Measurements from ENCODE around the gene BHLHE23. TPM values are rescaled to one million over a fixed set of nuclear protein-coding genes. Genes with fewer than 3 reads are reported as not detected.

Gene BHLHE23
- total RNA-seq, 1 donor from 2014 or later = not detected

- Histone ChIP-seq H3K27ac (no peak overlapping the region), H3K4me3 (no peak overlapping the region), H3K36me3 (no peaks in the 10 kb centered on the region), H3K4me1 (no peaks in the 10 kb centered on the region), H3K9me3 (no peaks in the 10 kb centered on the region), H3K27me3 (no peaks in the 10 kb centered on the region)
- intact Hi-C loops (cut with DNase I) = no loop called here
- no peak for DNase-seq (ENCODE audit: extremely low spot score in 2 of 2)
- TF ChIP-seq POLR2A (IDR thresholded peaks at IDR 0.05) (no peak), POLR2AphosphoS5 (IDR thresholded peaks at IDR 0.05; ENCODE audit: insufficient read depth in 1 of 2, low read depth in 1 of 2) (no peak)
- TF ChIP-seq, protein P1, sequence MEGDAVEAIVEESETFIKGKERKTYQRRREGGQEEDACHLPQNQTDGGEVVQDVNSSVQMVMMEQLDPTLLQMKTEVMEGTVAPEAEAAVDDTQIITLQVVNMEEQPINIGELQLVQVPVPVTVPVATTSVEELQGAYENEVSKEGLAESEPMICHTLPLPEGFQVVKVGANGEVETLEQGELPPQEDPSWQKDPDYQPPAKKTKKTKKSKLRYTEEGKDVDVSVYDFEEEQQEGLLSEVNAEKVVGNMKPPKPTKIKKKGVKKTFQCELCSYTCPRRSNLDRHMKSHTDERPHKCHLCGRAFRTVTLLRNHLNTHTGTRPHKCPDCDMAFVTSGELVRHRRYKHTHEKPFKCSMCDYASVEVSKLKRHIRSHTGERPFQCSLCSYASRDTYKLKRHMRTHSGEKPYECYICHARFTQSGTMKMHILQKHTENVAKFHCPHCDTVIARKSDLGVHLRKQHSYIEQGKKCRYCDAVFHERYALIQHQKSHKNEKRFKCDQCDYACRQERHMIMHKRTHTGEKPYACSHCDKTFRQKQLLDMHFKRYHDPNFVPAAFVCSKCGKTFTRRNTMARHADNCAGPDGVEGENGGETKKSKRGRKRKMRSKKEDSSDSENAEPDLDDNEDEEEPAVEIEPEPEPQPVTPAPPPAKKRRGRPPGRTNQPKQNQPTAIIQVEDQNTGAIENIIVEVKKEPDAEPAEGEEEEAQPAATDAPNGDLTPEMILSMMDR (IDR thresholded peaks at IDR 0.05) = no peak
Measured at GRCh38 chr20:62997417-62998035, 9.2 kb downstream of the BHLHE23 start.

- Histone ChIP-seq H3K27me3 (no peaks in the 10 kb centered on the region), H3K9me3 (no peaks in the 10 kb centered on the region), H3K36me3 (no peaks in the 10 kb centered on the region), H3K4me1 (no peaks in the 10 kb centered on the region), H3K27ac (no peak overlapping the region), H3K4me3 (no peak overlapping the region)
- intact Hi-C loops (cut with DNase I) = no loop called here
- no peak for DNase-seq (ENCODE audit: extremely low spot score in 2 of 2)
- no peak for TF ChIP-seq POLR2AphosphoS5 (IDR thresholded peaks at IDR 0.05; ENCODE audit: insufficient read depth in 1 of 2, low read depth in 1 of 2)
- TF ChIP-seq POLR2A (IDR thresholded peaks at IDR 0.05) = no peak
- TF ChIP-seq, protein P1 (IDR thresholded peaks at IDR 0.05) = no peak
Measured at GRCh38 chr20:62996596-62996982, 10.2 kb downstream of the BHLHE23 start.

GRCh38 chr20:62995898-62996595, 10.7 kb downstream of the BHLHE23 start:
- intact Hi-C loops (cut with DNase I) = no loop called here
- Histone ChIP-seq H3K27ac (no peak overlapping the region), H3K4me1 (no peaks in the 10 kb centered on the region), H3K27me3 (no peaks in the 10 kb centered on the region), H3K36me3 (no peaks in the 10 kb centered on the region), H3K9me3 (no peaks in the 10 kb centered on the region), H3K4me3 (no peak overlapping the region)
- TF ChIP-seq, protein P1 (IDR thresholded peaks at IDR 0.05) = no peak
- no peak for DNase-seq (ENCODE audit: extremely low spot score in 2 of 2)

- Histone ChIP-seq H3K27me3 (no peaks in the 10 kb centered on the region), H3K4me1 (no peaks in the 10 kb centered on the region), H3K27ac (no peak overlapping the region), H3K4me3 (no peak overlapping the region), H3K9me3 (no peaks in the 10 kb centered on the region), H3K36me3 (no peaks in the 10 kb centered on the region)
- TF ChIP-seq, protein P1 (IDR thresholded peaks at IDR 0.05) = no peak
- no peak for TF ChIP-seq POLR2AphosphoS5 (IDR thresholded peaks at IDR 0.05; ENCODE audit: insufficient read depth in 1 of 2, low read depth in 1 of 2)
- TF ChIP-seq POLR2A (IDR thresholded peaks at IDR 0.05) = no peak
- intact Hi-C loops (cut with DNase I) = no loop called here
- no peak for DNase-seq (ENCODE audit: extremely low spot score in 2 of 2)
Measured at GRCh38 chr20:62995481-62995880, 11.3 kb downstream of the BHLHE23 start.

DNA sequence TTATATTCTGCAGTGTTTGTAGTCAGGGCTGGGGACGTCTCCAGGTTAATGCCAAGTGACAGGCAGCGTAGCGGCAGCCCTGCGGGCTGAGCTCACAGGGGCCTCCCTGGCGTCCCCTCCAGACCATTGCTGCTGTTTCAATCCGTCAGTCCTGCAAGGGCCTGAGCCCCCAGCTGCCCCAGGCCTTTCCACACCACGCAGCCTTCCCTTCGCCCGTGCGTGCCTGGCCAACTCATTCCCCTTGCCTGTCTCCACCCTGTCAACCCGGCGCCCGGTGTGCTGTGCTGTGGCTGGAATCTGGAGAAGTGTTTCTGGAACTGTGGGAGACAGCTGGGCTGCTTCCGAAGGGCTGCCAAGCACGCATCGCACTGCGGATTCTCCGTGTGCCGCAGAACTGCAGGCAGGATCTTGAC, 11.9 kb downstream of the BHLHE23 start:
- Histone ChIP-seq H3K9me3 (no peaks in the 10 kb centered on the region), H3K4me3 (no peak overlapping the region), H3K27ac (no peak overlapping the region), H3K4me1 (no peaks in the 10 kb centered on the region), H3K36me3 (no peaks in the 10 kb centered on the region), H3K27me3 (no peaks in the 10 kb centered on the region)
- TF ChIP-seq, protein P1 (IDR thresholded peaks at IDR 0.05) = no peak
- TF ChIP-seq POLR2AphosphoS5 (IDR thresholded peaks at IDR 0.05; ENCODE audit: insufficient read depth in 1 of 2, low read depth in 1 of 2) (no peak), POLR2A (IDR thresholded peaks at IDR 0.05) (no peak)
- intact Hi-C loops (cut with DNase I) = no loop called here
- DNase-seq (ENCODE audit: extremely low spot score in 2 of 2) = no peak

Measured in vagina (tissue), 2 donors.